Tibial artery (tissue), 4 donors: ENCODE measurements around the gene NOTO.
A peak's percentile ranks its signal among the peaks of the same experiment; 100 is the strongest.

Source experiments
- DNase-seq, 2 donors: peaks; one replicate each; pipeline ENCODE4 v3.0.0-alpha.2; 2019
- H3K27ac ChIP-seq, 2 donors: fragments of 200-600 bp; sonication (generic) in 1 of 2; 1 replicate in 1 of 2; 2 replicates in 1 of 2; pipeline ENCODE4 v1.5.1; 2018 to 2019; ENCODE audit warnings: mild to moderate bottlenecking in 1 of 2
- H3K27me3 ChIP-seq, 2 donors: fragments of 200-600 bp; sonication (generic) in 1 of 2; one replicate each; pipeline versions ENCODE4 v1.5.1 to v1.6.0; 2016 to 2019
- H3K36me3 ChIP-seq, 3 donors: fragments of 200-600 bp; sonication (generic) in 2 of 3; one replicate each; pipeline ENCODE4 v1.5.1; 2016 to 2019; ENCODE audit warnings: mild to moderate bottlenecking in 2 of 3
- H3K4me1 ChIP-seq, 4 donors: fragments of 200-600 bp; sonication (generic) in 2 of 4; 1 replicate in 3 of 4; 2 replicates in 1 of 4; pipeline ENCODE4 v1.5.1; 2016 to 2019
- H3K4me3 ChIP-seq, 2 donors: fragments of 200-600 bp; sonication (generic) in 1 of 2; 1 replicate in 1 of 2; 2 replicates in 1 of 2; pipeline ENCODE4 v1.5.1; 2018 to 2019; ENCODE audit warnings: mild to moderate bottlenecking in 2 of 2
- H3K9me3 ChIP-seq, 3 donors: fragments of 200-600 bp; sonication (generic) in 1 of 3; one replicate each; pipeline ENCODE4 v1.5.1; 2016 to 2019
- intact Hi-C: fragments of 100-400 bp; cut with DNase I; formaldehyde crosslinking; loops from one replicate; pipeline ENCODE4 v1.15.0; 2023; ENCODE audit warnings: low total_unique reads
- TF ChIP-seq, protein P1 (sequence below), 2 experiments: fragments of 200-600 bp in 1 of 2; fragments of 450-650 bp in 1 of 2; IDR thresholded peaks; one replicate each; pipeline ENCODE4 v1.5.1; 2017 to 2019; ENCODE audit warnings: antibody characterized with exemption in 2 of 2, mild to moderate bottlenecking in 1 of 2, moderate library complexity in 1 of 2

Gene NOTO

GRCh38 chr2:73227086-73227485 is 24.7 kb downstream of the NOTO start:
- Histone ChIP-seq H3K4me1 (no peaks in the 10 kb centered on the region), H3K27ac (no peak overlapping the region), H3K27me3 (no peaks in the 10 kb centered on the region), H3K9me3 (no peaks in the 10 kb centered on the region), H3K36me3 (peaks cover 0 to 82% (median 60%) of the 10 kb centered on the region in 3 donors), H3K4me3 (no peak overlapping the region)
- DNase-seq: no peak
- TF ChIP-seq, protein P1, sequence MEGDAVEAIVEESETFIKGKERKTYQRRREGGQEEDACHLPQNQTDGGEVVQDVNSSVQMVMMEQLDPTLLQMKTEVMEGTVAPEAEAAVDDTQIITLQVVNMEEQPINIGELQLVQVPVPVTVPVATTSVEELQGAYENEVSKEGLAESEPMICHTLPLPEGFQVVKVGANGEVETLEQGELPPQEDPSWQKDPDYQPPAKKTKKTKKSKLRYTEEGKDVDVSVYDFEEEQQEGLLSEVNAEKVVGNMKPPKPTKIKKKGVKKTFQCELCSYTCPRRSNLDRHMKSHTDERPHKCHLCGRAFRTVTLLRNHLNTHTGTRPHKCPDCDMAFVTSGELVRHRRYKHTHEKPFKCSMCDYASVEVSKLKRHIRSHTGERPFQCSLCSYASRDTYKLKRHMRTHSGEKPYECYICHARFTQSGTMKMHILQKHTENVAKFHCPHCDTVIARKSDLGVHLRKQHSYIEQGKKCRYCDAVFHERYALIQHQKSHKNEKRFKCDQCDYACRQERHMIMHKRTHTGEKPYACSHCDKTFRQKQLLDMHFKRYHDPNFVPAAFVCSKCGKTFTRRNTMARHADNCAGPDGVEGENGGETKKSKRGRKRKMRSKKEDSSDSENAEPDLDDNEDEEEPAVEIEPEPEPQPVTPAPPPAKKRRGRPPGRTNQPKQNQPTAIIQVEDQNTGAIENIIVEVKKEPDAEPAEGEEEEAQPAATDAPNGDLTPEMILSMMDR (IDR thresholded peaks at IDR 0.05): no peak
- intact Hi-C loops: no loop called here

GRCh38 chr2:73228631-73229030 is 26.3 kb downstream of the NOTO start:
- H3K4me1 ChIP-seq: peaks cover 0 to 7% (median 6%) of the 10 kb centered on the region in 4 donors
- no peak for DNase-seq
- H3K36me3 ChIP-seq: peaks cover 0 to 67% (median 44%) of the 10 kb centered on the region in 3 donors
- intact Hi-C loops: no loop called here
- TF ChIP-seq, protein P1 (IDR thresholded peaks at IDR 0.05): no peak
- H3K9me3 ChIP-seq: no peaks in the 10 kb centered on the region
- no peaks in the 10 kb centered on the region for H3K27me3 ChIP-seq
- no peak overlapping the region for H3K27ac ChIP-seq
- H3K4me3 ChIP-seq: no peak overlapping the region

DNA sequence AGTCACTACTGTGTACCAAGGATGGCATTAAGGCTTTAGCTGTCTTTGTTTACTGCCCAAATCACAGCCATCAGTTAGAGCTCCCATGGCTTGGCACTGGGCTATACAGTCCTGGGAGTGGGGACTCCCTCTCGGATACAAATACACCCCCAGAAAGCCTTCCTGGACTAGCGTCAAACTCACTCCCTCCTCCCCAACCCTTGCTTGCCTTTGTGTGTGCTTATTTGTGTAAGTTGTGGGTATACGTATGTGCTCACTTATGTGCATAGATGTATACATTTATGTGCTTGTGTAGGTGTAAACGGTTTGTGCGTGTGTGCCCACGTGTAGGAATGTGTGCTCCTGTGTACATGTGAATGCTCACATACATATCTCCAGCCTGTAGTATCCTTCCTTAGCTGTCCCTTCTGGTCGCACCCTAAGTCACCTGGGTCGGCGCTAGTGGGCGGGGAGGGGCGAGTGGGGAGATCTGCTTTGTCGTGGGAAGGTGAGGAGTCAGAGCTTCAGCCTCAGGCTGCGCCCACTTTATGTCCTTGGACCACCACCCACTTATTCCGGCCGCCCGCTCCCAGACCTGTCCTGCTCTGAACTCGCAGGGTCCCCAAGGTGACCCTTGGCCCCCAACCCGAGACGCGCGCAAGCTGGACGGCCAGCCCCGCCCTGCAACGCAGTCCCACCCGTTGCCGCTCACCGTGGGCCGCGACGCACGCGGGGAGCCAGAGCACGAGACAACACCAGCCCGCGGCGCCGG is 30.2 kb downstream of the NOTO start:
- peak in 1 of 2 donors; percentile 27 for DNase-seq
- TF ChIP-seq, protein P1 (IDR thresholded peaks at IDR 0.05): no peak
- Histone ChIP-seq H3K36me3 (peaks cover 0 to 27% (median 23%) of the 10 kb centered on the region in 3 donors), H3K9me3 (no peaks in the 10 kb centered on the region), H3K4me3 (peak overlapping the region; percentile 69 to 86), H3K4me1 (peaks cover 0 to 33% (median 25%) of the 10 kb centered on the region in 4 donors), H3K27ac (peak overlapping the region; percentile 90 to 92), H3K27me3 (no peaks in the 10 kb centered on the region)
- intact Hi-C loops: loop anchor here (10.0 kb wide), 1 partner anchor 152 kb away; the partner anchor contains the start of gene ALMS1

- intact Hi-C loops: loop anchor here (10.0 kb wide), 1 partner anchor 151 kb away; the partner anchor contains the start of gene ALMS1
- peaks cover 0 to 20% (median 16%) of the 10 kb centered on the region in 3 donors for H3K36me3 ChIP-seq
- peak within 1 kb of the TSS; percentile 69 to 86 for H3K4me3 ChIP-seq
- peak within 1 kb of the TSS; percentile 90 to 92 for H3K27ac ChIP-seq
- peak; percentile 99 to 100 for DNase-seq
- H3K9me3 ChIP-seq: no peaks in the 10 kb centered on the region
- TF ChIP-seq, protein P1 (IDR thresholded peaks at IDR 0.05): no peak
- peaks cover 0 to 38% (median 27%) of the 10 kb centered on the region in 4 donors for H3K4me1 ChIP-seq
- H3K27me3 ChIP-seq: no peaks in the 10 kb centered on the region
These were observed 31.0 kb downstream of the NOTO start, which contains the start of gene PRADC1 for GRCh38 chr2:73233154-73233931. Gene PRADC1, minus strand, starts transcription at chr2:73233239. Its CDS starts 79 bp downstream, at chr2:73233160.

- H3K4me1 ChIP-seq: peaks cover 0 to 44% (median 30%) of the 10 kb centered on the region in 4 donors
These were observed 31.8 kb downstream of the NOTO start, which contains the start of gene CCT7 for GRCh38 chr2:73233932-73234832. Gene CCT7, plus strand, starts transcription at chr2:73234308. Its CDS starts 71 bp downstream, at chr2:73234379.

More at GRCh38 chr2:73233932-73234832, 31.8 kb downstream of the NOTO start, which contains the start of gene CCT7:
- Histone ChIP-seq H3K9me3 (no peaks in the 10 kb centered on the region), H3K27me3 (no peaks in the 10 kb centered on the region), H3K36me3 (peaks cover 3 to 18% (median 12%) of the 10 kb centered on the region in 3 donors), H3K4me3 (peak within 1 kb of the TSS; percentile 69 to 86), H3K27ac (peak within 1 kb of the TSS; percentile 90 to 92)
- TF ChIP-seq, protein P1 (IDR thresholded peaks at IDR 0.05): no peak
- intact Hi-C loops: loop anchor here (10.0 kb wide), 1 partner anchor 151 kb away; the partner anchor contains the start of gene ALMS1
- DNase-seq: peak; percentile 94
